Mammary epithelial cell (primary cell): ENCODE measurements around the gene TRIM33.
"Not testable (repeated sequence)": the region's sequence is repeated elsewhere in the genome, so short reads cannot be mapped to it uniquely, and the experiment has no call there.

Experiments
- EZH2 ChIP-seq: IDR thresholded peaks from 2 replicates; pipeline ENCODE4 v1.6.1; 2012; ENCODE audit warnings: low read length, inconsistent platforms, borderline replicate concordance
- TF ChIP-seq, protein P1 (sequence below), 2 donors: IDR thresholded peaks in 1 of 2; conservative IDR thresholded peaks in 1 of 2; 2 replicates each; pipeline ENCODE4 v1.5.1; 2011 to 2012; ENCODE audit warnings: inconsistent platforms in 2 of 2, low read length in 2 of 2, mild to moderate bottlenecking in 2 of 2, control low read depth in 1 of 2, low read depth in 1 of 2; ENCODE audit not compliant: insufficient read depth in 1 of 2; ENCODE audit errors: extremely low read depth in 1 of 2

DNA sequence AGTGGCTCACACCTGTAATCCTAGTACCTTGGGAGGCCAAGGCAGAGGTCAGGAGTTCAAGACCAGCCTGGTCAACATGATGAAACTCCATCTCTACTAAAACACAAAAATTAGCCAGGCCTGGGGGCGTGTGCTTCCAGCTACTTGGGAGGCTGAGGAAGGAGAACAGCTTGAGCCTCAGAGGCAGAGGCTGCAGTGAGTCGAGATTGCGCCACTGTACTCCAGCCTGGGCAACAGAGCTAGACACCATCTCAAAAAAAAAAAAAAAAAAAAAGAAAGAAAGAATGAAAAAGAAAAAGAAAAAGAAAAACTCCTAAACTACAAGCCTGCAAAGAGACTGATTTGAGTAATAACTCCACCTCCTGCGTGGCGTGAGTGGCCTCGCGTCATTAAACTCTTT lies 92.1 kb downstream of the TRIM33 start:
- TF ChIP-seq, protein P1, sequence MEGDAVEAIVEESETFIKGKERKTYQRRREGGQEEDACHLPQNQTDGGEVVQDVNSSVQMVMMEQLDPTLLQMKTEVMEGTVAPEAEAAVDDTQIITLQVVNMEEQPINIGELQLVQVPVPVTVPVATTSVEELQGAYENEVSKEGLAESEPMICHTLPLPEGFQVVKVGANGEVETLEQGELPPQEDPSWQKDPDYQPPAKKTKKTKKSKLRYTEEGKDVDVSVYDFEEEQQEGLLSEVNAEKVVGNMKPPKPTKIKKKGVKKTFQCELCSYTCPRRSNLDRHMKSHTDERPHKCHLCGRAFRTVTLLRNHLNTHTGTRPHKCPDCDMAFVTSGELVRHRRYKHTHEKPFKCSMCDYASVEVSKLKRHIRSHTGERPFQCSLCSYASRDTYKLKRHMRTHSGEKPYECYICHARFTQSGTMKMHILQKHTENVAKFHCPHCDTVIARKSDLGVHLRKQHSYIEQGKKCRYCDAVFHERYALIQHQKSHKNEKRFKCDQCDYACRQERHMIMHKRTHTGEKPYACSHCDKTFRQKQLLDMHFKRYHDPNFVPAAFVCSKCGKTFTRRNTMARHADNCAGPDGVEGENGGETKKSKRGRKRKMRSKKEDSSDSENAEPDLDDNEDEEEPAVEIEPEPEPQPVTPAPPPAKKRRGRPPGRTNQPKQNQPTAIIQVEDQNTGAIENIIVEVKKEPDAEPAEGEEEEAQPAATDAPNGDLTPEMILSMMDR (conservative IDR thresholded peaks at IDR 0.05 in 1 of 2, IDR thresholded peaks at IDR 0.05 in 1 of 2; ENCODE audit: extremely low read depth in 1 of 2, insufficient read depth in 1 of 2, low read depth in 1 of 2, low read length in 2 of 2): not testable (repeated sequence)
- TF ChIP-seq EZH2: not testable (repeated sequence)
